Omental fat pad (tissue), 4 donors: ENCODE measurements around the gene AKAP1. TPM values are rescaled to one million over a fixed set of nuclear protein-coding genes. Genes with fewer than 3 reads are reported as not detected.

Source experiments
- ATAC-seq: fragments of 150-250 bp; one replicate; pipeline ENCODE4 v1.9.1; 2016; ENCODE audit warnings: mild to moderate bottlenecking, moderate library complexity; ENCODE audit not compliant: low FRiP score
- DNase-seq: peaks from one replicate; pipeline ENCODE4 v3.0.0-alpha.2; 2019; ENCODE audit warnings: low spot score
- total RNA-seq, 4 donors: library from RNA; depleted of rRNA; stranded (reverse); fragments of >200 nt; gene quantifications; one replicate each; pipeline ENCODE4 v1.1.0, GENCODE V29; 2016
- TF ChIP-seq, protein P1 (sequence below), 3 donors: fragments of 450-650 bp; IDR thresholded peaks; one replicate each; pipeline ENCODE4 v1.5.1; 2016 to 2017; ENCODE audit warnings: antibody characterized with exemption in 3 of 3, mild to moderate bottlenecking in 3 of 3, moderate library complexity in 2 of 3

The AKAP1 gene
- total RNA-seq, 4 donors from 2014 or later: 29.4 to 89.0 (median 36.1) TPM

DNA sequence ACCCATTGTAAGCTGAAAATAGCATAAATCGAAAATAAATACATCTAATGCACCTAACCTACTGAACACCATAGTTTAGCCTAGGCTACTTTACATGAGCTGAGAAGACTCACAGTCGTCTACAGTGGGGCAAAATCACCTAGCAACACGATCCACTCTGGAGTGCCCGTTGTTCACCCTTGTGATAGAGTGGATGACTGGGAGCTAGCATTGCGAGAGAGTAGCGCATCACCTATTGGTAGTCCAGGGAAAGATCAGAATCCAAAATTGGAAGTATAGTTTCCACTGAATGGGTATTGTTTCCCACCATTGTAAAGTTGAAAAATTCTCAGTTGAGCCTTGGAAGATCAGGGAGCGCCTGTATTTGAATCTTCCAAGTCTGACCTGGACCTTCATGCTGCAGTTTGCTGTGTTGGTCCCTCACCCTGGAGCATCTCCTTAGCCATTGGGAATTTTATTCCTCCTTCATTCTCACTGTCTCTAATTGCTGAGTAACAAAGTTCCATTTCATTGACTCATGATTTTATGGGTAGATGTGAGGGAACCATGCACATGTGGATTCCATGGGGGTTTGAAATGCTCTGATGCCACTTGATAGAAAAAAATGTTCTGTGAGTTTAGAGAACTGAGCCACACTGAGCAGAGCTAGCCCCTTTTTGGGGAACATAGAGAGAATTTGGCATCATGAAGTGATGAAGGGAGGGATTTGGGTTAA, 19.6 kb downstream of the AKAP1 start:
- no peak for DNase-seq
- no peak for ATAC-seq
- TF ChIP-seq, protein P1, sequence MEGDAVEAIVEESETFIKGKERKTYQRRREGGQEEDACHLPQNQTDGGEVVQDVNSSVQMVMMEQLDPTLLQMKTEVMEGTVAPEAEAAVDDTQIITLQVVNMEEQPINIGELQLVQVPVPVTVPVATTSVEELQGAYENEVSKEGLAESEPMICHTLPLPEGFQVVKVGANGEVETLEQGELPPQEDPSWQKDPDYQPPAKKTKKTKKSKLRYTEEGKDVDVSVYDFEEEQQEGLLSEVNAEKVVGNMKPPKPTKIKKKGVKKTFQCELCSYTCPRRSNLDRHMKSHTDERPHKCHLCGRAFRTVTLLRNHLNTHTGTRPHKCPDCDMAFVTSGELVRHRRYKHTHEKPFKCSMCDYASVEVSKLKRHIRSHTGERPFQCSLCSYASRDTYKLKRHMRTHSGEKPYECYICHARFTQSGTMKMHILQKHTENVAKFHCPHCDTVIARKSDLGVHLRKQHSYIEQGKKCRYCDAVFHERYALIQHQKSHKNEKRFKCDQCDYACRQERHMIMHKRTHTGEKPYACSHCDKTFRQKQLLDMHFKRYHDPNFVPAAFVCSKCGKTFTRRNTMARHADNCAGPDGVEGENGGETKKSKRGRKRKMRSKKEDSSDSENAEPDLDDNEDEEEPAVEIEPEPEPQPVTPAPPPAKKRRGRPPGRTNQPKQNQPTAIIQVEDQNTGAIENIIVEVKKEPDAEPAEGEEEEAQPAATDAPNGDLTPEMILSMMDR (IDR thresholded peaks at IDR 0.05): no peak

DNA sequence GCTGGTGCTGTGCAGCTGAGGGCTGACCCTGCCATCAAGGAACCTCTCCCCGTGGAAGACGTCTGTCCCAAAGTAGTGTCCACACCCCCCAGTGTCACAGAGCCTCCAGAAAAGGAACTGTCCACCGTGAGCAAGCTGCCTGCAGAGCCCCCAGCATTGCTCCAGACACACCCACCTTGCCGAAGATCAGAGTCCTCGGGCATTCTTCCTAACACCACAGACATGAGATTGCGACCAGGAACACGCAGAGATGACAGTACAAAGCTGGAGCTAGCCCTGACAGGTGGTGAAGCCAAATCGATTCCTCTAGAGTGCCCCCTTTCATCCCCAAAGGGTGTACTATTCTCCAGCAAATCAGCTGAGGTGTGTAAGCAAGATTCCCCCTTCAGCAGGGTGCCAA, 20.5 kb downstream of the AKAP1 start:
- TF ChIP-seq, protein P1 (IDR thresholded peaks at IDR 0.05): no peak
- DNase-seq (no peak), ATAC-seq (no peak)

GRCh38 chr17:57106107-57106835, 21.2 kb downstream of the AKAP1 start:
- no peak for DNase-seq
- TF ChIP-seq, protein P1 (IDR thresholded peaks at IDR 0.05): no peak
- no peak for ATAC-seq

- DNase-seq: no peak
- ATAC-seq: no peak
- TF ChIP-seq, protein P1 (IDR thresholded peaks at IDR 0.05): no peak
These were observed 21.9 kb downstream of the AKAP1 start for GRCh38 chr17:57106836-57107497.

DNA sequence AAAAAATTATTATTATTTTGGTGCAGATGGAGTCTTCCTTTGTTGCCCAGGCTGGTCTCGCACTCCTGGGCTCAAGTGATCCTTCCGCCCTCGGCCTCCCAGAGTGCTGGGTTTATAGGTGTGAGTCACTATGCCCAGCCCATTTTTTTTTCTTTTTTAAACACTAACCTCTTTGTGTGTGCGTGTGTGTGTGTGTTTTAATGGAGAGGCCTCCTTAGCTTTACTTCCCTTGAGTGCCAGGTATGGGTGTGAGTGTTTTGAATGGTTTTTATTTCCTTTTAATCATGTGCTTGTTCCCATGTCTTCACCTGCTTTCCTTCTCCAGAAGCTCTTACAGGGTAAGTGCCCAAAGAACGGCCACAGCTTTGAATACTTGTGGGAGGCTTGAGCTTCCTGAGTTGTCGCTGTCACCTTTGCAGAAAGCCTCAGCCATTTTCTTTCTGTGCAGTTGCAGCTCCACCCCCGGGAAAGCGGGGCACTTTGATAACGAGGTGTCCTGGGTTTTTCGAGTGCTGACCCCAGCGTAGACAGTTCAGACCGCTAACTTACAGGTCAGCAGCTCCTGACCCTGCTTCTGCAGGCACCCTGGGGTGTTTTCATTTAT, 22.6 kb downstream of the AKAP1 start:
- no peak for DNase-seq
- no peak for ATAC-seq
- TF ChIP-seq, protein P1 (IDR thresholded peaks at IDR 0.05): no peak

- TF ChIP-seq, protein P1 (IDR thresholded peaks at IDR 0.05): no peak
- ATAC-seq: no peak
- no peak for DNase-seq
These were observed 23.8 kb downstream of the AKAP1 start for GRCh38 chr17:57108671-57109392.
